NCI-H1930 (cell line): ENCODE results near the gene MATR3.
"Not testable (repeated sequence)": the region's sequence is repeated elsewhere in the genome, so short reads cannot be mapped to it uniquely, and the experiment has no call there.

Source experiments
- DNase-seq, 2 experiments: peaks; one replicate each; lab custom pipeline; 2025; lab: John Stamatoyannopoulos, UW

The MATR3 gene

GRCh38 chr5:139293507-139294373 is at the start of gene MATR3:
Gene MATR3 (plus strand): TSS chr5:139293740. CDS start chr5:139307416, 13,676 bp downstream.
- DNase-seq: peak; percentile 85 to 89

DNA sequence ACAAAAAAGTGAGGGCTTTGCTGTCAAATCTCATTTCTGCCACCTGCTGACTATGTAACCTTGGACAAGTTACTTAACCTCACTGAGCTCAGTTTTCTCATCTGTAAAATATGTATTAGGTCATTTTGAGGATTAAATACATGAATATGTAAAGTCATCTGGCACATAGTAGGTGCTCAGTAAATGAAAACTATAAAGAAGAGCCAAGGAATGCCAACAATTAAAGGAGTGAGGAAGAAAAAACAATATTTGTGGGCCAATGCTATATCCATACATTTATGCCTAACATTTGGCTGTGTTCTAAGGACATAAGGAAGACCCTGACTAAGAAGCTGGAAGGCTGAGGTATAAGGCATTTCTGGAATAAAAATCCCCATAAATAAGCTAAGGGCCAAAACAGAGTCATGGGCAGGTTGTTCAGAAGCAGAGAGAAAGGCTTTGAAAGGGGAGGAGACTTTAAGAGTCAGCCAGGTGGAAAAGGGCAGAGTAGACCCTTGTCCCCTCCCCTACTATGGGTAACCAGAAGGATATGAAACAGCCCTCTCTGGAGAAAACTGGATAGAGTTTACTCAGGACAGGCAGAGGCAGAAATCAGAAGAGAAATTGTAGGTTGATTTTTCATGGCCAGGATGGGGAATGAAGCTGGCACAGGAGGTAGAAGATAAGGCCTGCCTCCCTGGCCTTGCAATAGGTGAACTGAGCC is 47.8 kb upstream of the MATR3 start:
- DNase-seq: no peak

GRCh38 chr5:139246394-139246793 is 47.1 kb upstream of the MATR3 start:
- no peak for DNase-seq

GRCh38 chr5:139248826-139249453 is 44.6 kb upstream of the MATR3 start:
- no peak for DNase-seq

DNA sequence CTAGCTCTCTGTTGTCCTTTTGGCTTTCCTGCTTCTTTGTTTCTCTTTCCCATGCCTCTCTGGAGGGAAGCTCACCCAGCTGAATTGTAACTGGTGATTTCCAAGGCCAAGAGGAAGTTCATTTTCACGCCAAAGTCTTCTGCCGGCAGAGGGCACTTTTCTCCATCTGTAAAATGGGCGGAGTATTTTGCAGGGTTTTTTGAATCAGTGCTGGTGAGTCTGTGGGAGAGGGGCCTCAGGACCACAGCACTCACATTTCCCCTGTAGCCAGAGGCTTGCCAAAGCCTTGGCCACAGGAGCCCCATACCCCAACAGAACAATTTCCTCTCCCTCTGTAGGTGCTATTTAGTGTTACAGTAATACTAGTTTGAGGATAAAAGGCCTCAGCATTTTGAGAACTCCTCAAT is 42.3 kb upstream of the MATR3 start:
- DNase-seq: no peak

GRCh38 chr5:139251695-139252288 is 41.7 kb upstream of the MATR3 start:
- DNase-seq: no peak

DNA sequence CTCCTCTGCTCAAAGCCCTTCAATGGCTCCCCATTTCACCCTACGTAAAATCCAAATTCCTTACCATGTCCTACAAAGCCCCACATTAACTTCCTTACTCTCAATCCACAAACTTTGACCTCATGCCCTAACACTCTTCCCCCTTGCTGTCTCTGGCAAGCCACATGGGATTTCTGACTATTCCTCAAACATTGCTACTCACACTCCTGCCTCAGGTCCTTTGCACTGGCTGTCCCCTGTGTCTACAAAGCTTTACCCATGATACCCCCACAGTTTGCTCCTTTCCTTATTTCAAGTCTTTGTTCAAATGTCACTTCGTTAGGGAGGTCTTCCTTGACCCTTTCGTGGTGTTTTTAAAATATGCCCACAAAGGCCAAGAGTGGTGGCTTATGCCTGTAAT is 40.4 kb upstream of the MATR3 start:
- no peak for DNase-seq

DNA sequence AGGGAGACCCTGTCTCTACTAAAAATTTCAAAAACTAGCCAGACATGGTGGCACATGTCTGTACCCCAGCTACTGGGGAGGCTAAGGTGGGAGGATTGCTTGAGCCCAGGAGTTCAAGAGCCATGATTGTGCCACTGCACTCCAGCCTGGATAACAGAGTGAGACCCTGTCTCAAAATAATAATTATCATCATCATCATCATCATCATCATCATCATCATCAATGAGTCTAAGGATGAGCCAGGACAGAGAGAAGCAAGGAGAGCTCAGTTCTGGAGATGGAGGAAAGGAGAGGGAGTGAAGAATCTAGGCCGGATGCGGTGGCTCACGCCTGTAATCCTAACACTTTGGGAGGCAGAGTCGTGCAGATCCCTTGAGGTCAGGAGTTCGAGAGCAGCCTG is 36.7 kb upstream of the MATR3 start:
- no peak for DNase-seq

DNA sequence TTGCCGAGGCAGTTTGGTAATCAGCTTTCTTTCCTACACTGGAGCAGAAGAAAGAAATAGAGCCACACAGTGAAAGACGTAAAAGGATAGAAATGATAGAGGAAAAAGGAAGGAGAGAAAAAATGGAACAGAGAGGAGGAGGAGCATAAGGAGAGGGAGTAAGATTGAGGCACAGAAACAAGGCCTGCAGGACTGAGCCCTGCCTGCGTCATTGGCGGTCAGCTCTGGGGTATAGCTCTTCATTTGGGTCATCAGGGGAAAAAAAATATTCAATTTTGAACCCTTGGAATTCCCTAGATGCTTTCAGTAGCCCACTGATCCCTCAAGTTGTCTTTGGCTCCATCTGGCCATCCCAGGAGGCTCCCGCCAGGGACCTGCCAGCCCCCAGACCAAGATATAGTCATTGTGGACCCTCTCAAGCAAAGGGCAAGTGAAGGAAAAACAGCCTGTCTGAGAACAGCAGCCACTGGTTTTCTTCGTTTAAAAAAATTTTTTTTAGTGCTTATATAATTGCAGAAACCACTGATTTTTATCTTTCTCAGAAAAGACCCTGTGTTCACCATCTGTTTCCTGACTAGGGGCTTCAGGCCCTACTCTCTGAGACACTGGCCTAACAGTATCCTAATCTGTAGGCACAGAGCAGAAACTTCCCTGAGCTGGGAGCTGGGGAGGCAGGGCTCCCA is 31.3 kb upstream of the MATR3 start:
- DNase-seq: no peak

GRCh38 chr5:139262742-139263445 is 30.6 kb upstream of the MATR3 start:
- DNase-seq: peak; percentile 51 to 67

DNA sequence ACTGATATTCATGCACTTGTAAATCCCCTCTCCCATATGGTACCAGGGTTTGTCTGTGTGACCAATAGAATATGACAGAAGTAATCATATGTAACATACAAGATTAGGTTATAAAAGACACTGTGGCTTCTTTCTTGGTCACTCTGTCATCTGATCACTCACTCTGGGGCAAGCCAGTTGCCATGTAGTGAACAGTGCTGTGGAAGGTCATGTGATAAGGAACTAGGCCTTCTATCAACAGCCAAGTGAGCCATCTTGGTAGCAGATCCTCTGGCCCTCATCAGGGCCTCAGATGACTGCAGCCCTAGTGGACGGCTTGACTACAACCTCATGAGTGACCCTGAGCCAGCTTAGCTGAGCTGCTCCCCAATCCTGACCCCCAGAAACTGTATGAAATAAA is 30.0 kb upstream of the MATR3 start:
- DNase-seq: no peak

DNA sequence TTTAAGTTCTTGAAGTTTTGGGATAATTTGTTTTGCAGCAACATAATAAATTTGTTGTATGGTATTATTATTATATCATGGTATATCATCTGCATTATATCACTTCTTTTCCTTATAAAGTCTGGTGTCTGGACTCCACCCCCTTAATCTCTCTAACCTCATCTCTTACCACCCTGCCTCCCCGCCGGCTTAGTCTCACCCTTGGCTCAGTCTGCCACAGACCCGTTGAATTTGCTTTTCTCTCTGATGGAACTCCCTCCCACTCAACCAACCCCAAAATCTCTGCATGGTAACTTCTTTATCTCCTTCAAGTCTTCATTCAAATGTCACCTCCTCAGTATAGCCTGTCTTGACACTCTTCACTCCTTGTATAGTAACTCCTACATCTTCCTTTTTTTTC is 29.6 kb upstream of the MATR3 start:
- no peak for DNase-seq

- no peak for DNase-seq
Observed at GRCh38 chr5:139265001-139265400, 28.5 kb upstream of the MATR3 start.

GRCh38 chr5:139266236-139266635 is 27.3 kb upstream of the MATR3 start:
- no peak for DNase-seq

DNA sequence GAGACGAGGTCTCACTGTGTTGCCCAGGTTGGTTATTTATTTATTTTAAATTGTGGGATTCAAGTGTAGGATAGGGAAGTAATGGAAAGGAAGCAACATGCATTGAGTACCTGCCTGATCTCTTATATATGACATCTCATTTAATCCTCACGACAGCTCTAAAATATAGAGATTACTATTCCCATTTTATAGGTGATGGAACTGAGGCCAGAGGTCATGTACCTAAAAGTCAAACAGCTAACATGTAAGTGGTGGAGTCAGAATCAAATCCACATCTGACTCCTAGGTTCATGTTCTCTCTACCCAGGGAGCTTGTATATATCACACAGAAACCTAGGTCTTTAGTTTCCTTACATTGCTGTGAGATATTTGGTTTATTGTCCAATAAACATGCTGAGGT is 26.1 kb upstream of the MATR3 start:
- DNase-seq: no peak

DNA sequence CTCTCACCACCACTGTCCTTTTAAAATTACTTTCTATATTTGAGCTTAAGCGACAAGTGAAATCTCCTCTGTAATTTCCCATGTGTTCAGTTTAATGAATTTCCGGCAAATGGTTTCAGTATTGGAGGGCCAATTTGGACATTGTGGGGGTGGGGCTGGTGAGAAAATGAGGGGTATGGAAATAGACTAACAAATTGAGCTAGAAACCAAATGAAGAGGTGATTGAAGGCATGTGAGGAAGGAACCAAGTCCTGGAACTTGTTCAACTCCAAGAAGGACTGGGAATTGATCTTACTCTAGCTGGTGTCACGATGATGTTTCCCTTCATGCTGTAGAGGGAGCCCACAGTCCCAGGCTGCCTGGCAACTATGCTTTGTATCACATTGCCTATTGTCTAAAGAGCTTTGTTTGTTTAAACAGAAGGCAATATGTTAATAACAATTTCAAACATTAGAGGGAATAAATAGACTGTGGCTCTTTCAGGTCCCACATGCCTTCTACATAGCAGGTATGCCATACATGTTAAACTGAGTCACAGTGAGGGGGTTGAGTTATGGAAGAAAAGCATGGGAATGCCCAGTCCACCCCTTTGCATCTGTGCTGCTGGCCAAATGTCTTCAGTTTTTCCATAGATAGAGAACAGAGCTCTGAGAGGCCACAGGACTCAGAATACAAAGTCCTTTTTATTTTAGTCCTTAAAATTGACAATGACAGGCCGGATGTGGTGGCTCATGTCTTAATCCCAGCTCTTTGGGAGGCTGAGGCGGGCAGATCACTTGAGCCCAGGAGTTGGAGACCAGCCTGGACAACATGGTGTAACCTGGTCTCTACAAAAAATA is 25.0 kb upstream of the MATR3 start:
- DNase-seq: no peak

- DNase-seq: not testable (repeated sequence)
Observed at GRCh38 chr5:139270718-139271117, 22.8 kb upstream of the MATR3 start.

DNA sequence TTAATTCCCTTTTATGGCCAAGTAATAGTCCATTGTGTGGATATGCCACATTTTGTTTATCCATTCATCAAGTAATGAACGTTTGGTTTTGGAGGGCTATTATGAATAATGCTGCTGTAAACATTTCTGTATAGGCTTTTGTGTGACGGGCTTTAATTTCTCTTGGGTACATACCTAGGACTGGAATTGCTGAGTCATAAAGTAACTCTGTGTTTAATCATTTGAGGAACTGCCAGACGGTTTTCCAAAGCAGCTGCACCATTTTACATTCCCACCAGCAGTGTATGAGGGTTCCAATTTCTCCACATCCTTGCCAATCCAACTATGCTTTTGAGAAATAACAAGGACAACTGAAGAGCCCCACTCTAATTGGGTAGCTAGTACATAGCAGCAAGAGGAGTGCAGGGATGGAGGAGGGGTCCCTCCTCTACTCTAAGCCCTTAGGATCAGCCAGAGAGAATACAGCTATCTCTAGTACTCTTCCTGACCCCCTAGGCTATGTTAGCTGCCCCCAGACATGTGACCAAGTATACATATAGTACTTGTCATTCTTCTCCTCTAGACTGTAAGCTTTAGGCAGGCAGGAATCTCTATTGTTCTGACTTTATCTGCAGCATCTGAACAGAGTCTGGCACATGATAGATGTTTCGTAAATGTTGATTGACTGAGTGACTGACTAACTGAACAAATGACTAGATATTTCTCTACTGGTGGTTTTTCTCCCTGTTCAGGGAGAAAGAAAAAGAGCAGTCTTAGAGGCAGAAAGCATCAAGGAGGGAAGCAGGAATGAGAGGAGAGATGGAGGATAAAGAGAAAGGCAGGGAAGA is 22.1 kb upstream of the MATR3 start:
- DNase-seq: peak; percentile 21 to 50
